Upper lobe of left lung (tissue), 4 donors: Measurements from ENCODE around the gene SLC25A22.

Source experiments
- EP300 ChIP-seq, 4 donors: sonication (generic); formaldehyde crosslinking; IDR thresholded peaks; one replicate each; pipeline ENCODE4 v1.5.1; 2017; ENCODE audit warnings: antibody characterized with exemption in 4 of 4, control low read depth in 2 of 4
- POLR2A ChIP-seq, 4 donors: fragments of 450-650 bp; IDR thresholded peaks; one replicate each; pipeline ENCODE4 v1.5.1; 2016 to 2017; ENCODE audit warnings: antibody characterized with exemption in 4 of 4, mild to moderate bottlenecking in 2 of 4
- POLR2AphosphoS5 ChIP-seq, 2 donors: sonication (generic); formaldehyde crosslinking; IDR thresholded peaks; one replicate each; pipeline ENCODE4 v1.5.1; 2017; ENCODE audit warnings: antibody characterized with exemption in 2 of 2
- TF ChIP-seq, protein P1 (sequence below), 6 experiments: fragments of 450-650 bp in 4 of 6; fragments of 200-600 bp in 2 of 6; sonication (generic) in 2 of 6; IDR thresholded peaks; one replicate each; pipeline ENCODE4 v1.5.1; 2016 to 2019; ENCODE audit warnings: antibody characterized with exemption in 6 of 6

DNA sequence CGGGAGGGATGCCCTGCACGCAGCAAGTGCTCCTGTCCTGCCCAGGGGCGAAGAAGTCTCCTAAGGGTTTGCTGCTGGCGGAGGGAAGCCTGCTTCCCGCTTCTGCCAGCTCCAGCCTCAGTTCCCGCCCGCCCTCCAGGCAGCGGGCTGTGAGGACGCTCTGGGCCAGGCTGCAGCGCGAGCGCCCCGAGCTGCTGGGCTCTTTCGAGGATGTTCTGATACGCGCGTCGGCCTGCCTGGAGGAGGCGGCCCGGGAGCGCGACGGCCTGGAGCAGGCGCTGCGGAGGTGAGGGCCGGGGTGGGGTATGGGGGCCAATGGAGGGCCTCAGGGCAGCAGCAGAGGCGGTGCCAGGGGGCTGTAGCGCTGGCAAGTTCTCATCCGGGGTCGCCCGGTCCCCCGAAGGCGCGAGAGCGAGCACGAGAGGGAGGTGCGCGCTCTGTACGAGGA lies 31.8 kb upstream of the SLC25A22 start:
- TF ChIP-seq POLR2AphosphoS5 (IDR thresholded peaks at IDR 0.05) (no peak), POLR2A (IDR thresholded peaks at IDR 0.05) (peak in 1 of 4 donors; percentile 59), EP300 (IDR thresholded peaks at IDR 0.05) (no peak)
- TF ChIP-seq, protein P1, sequence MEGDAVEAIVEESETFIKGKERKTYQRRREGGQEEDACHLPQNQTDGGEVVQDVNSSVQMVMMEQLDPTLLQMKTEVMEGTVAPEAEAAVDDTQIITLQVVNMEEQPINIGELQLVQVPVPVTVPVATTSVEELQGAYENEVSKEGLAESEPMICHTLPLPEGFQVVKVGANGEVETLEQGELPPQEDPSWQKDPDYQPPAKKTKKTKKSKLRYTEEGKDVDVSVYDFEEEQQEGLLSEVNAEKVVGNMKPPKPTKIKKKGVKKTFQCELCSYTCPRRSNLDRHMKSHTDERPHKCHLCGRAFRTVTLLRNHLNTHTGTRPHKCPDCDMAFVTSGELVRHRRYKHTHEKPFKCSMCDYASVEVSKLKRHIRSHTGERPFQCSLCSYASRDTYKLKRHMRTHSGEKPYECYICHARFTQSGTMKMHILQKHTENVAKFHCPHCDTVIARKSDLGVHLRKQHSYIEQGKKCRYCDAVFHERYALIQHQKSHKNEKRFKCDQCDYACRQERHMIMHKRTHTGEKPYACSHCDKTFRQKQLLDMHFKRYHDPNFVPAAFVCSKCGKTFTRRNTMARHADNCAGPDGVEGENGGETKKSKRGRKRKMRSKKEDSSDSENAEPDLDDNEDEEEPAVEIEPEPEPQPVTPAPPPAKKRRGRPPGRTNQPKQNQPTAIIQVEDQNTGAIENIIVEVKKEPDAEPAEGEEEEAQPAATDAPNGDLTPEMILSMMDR (IDR thresholded peaks at IDR 0.05): no peak
